ENCODE measurements around the gene LELP1.

- no peak for TF ChIP-seq STAT1 (IDR thresholded peaks at IDR 0.05; ENCODE audit: unreplicated experiment)
- no peak for TF ChIP-seq POLR2AphosphoS5 (IDR thresholded peaks at IDR 0.05; ENCODE audit: low read depth)
- no peak for TF ChIP-seq ZNF114 (CRISPR knock-in tag; IDR thresholded peaks at IDR 0.05)
- no peak for TF ChIP-seq CTCF (conservative IDR thresholded peaks at IDR 0.05; ENCODE audit: low read depth in 2 of 2)
- no peak for TF ChIP-seq EZH2phosphoT487 (IDR thresholded peaks at IDR 0.05; ENCODE audit: unreplicated experiment)
- no peak for TF ChIP-seq EZH2 (IDR thresholded peaks at IDR 0.05; ENCODE audit: low read depth, unreplicated experiment)
- no peak for TF ChIP-seq ZNF462 (CRISPR knock-in tag; IDR thresholded peaks at IDR 0.05)
- TF ChIP-seq REST (IDR thresholded peaks at IDR 0.05; ENCODE audit: unreplicated experiment), result no peak
Observed at GRCh38 chr1:153174624-153175023, 28.6 kb upstream of the LELP1 start.
